ENCODE measurements around the gene NOS1AP.

The NOS1AP gene

DNA sequence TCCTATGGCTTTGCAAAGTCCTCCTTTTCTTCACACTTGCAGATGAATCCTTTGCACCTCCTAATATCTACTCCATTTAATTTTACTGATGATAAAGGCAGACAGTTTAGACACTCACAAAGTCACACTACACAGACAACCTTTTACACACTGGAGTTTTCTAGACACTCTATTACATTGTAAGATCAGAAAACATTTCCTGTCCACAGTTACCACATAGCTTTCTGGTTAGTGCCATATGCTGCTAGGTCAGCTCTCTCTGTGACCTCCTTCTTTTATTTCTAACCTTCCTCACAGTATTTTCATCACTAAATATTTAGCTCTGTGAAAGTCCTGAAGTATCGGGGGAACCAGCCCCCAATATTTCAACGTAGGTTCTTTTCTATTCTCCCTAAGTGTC is 337.3 kb downstream of the NOS1AP start:
- Histone ChIP-seq H3K79me1 (replicated peaks; ENCODE audit: low read length, poor library complexity, severe bottlenecking) (no peaks in the 10 kb centered on the region), H2BK5ac (ENCODE audit: low read depth, low read length, poor library complexity, severe bottlenecking) (no peak overlapping the region), H3K4me3 (ENCODE audit: insufficient read depth in 1 of 2, low read depth in 1 of 2, low read length in 2 of 2) (no peak overlapping the region), H3K27me3 (ENCODE audit: control insufficient read depth in 1 of 2, insufficient read depth in 1 of 2, low read length in 2 of 2) (no peaks in the 10 kb centered on the region), H3K4me2 (ENCODE audit: low read length, poor library complexity, severe bottlenecking) (no peak overlapping the region), H2AFZ (ENCODE audit: low read depth, low read length) (no peak overlapping the region), H3K4ac (ENCODE audit: low read depth in 1 of 2, low read length in 2 of 2) (no peak overlapping the region), H3K36me3 (ENCODE audit: control insufficient read depth in 1 of 2, insufficient read depth in 2 of 2, low read depth in 1 of 2, low read length in 2 of 2) (no peaks in the 10 kb centered on the region), H3K9me3 (ENCODE audit: control insufficient read depth, low read length) (no peaks in the 10 kb centered on the region), H3K23ac (ENCODE audit: low read length in 2 of 2) (no peak overlapping the region), H2AK5ac (ENCODE audit: low read length, severe bottlenecking) (no peak overlapping the region), H4K8ac (ENCODE audit: low read length) (no peak overlapping the region), H2BK120ac (ENCODE audit: low read depth, low read length) (no peak overlapping the region), H3K9ac (ENCODE audit: low read length) (no peak overlapping the region), H2BK15ac (ENCODE audit: low read depth, poor library complexity, severe bottlenecking) (no peak overlapping the region), H3K14ac (ENCODE audit: low read length in 2 of 2) (no peak overlapping the region), H4K91ac (ENCODE audit: low read length) (no peak overlapping the region), H3K18ac (ENCODE audit: low read depth in 1 of 2, low read length in 2 of 2) (no peak overlapping the region), H3K27ac (ENCODE audit: low read length, poor library complexity, severe bottlenecking) (no peak overlapping the region), H2BK12ac (ENCODE audit: low read length in 2 of 2) (no peak overlapping the region), H3K4me1 (ENCODE audit: control insufficient read depth, insufficient read depth, low read depth, low read length) (no peaks in the 10 kb centered on the region)
- 100% methylated on average over 2 of the region's 2 CpGs for WGBS
- no peak for DNase-seq

DNA sequence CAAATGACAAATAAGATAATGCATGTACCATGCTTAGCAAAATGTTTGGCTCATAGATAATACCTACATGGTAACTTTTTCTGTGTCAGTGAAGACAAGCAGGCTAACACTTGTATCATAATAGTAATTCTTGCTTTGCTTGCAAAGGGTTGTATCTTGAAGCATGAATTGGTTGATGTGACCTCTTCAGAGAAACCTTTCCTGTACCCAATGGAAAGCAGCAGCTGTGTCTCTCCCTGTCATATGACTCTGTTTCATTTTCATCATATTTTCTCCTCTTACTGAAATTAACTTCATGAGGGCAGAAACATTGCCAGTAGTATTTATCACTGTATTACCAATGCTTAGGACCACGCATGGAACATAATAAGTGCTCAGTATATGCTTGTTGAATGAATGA is 338.0 kb downstream of the NOS1AP start:
- Histone ChIP-seq H3K4me3 (ENCODE audit: insufficient read depth in 1 of 2, low read depth in 1 of 2, low read length in 2 of 2) (no peak overlapping the region), H2BK120ac (ENCODE audit: low read depth, low read length) (no peak overlapping the region), H3K23ac (ENCODE audit: low read length in 2 of 2) (no peak overlapping the region), H3K27ac (ENCODE audit: low read length, poor library complexity, severe bottlenecking) (no peak overlapping the region), H3K14ac (ENCODE audit: low read length in 2 of 2) (no peak overlapping the region), H3K79me1 (replicated peaks; ENCODE audit: low read length, poor library complexity, severe bottlenecking) (no peaks in the 10 kb centered on the region), H2BK15ac (ENCODE audit: low read depth, poor library complexity, severe bottlenecking) (no peak overlapping the region), H2BK5ac (ENCODE audit: low read depth, low read length, poor library complexity, severe bottlenecking) (no peak overlapping the region), H4K91ac (ENCODE audit: low read length) (no peak overlapping the region), H3K9ac (ENCODE audit: low read length) (no peak overlapping the region), H3K4ac (ENCODE audit: low read depth in 1 of 2, low read length in 2 of 2) (no peak overlapping the region), H4K8ac (ENCODE audit: low read length) (no peak overlapping the region), H2AFZ (ENCODE audit: low read depth, low read length) (no peak overlapping the region), H3K36me3 (ENCODE audit: control insufficient read depth in 1 of 2, insufficient read depth in 2 of 2, low read depth in 1 of 2, low read length in 2 of 2) (no peaks in the 10 kb centered on the region), H2AK5ac (ENCODE audit: low read length, severe bottlenecking) (no peak overlapping the region), H3K4me2 (ENCODE audit: low read length, poor library complexity, severe bottlenecking) (no peak overlapping the region), H3K27me3 (ENCODE audit: control insufficient read depth in 1 of 2, insufficient read depth in 1 of 2, low read length in 2 of 2) (no peaks in the 10 kb centered on the region), H3K9me3 (ENCODE audit: control insufficient read depth, low read length) (no peaks in the 10 kb centered on the region), H3K18ac (ENCODE audit: low read depth in 1 of 2, low read length in 2 of 2) (no peak overlapping the region), H3K4me1 (ENCODE audit: control insufficient read depth, insufficient read depth, low read depth, low read length) (no peaks in the 10 kb centered on the region), H2BK12ac (ENCODE audit: low read length in 2 of 2) (no peak overlapping the region)
- WGBS, result 91% methylated on average over 1 of the region's 1 CpG
- no peak for DNase-seq

DNA sequence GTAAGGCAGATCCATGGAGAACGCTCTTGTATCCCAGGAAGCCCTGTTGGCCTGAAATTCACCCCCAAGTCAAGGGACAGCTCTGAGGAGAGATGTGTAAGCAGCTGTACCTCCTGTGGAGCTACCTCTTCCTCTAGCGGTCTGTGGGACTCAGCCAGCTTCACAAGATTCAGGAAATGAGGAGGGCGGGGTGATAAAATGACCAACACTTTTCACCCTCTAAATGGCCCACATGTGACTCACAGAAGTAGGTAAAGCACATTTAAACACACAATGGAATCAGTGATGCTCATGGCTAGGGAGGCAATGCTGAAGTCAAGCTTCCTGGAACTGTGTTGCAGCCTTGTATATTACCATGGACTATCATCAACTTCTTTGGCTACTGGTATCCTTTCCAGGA is 342.5 kb downstream of the NOS1AP start, which contains the start of gene SH2D1B:
TSS of gene SH2D1B (minus strand) at position 135 of the 400 bp plus-strand sequence. CDS start at position 15, 120 bp downstream.
- no peaks in the 10 kb centered on the region for H3K4me1 ChIP-seq (ENCODE audit: control insufficient read depth, insufficient read depth, low read depth, low read length)
- no peaks in the 10 kb centered on the region for H3K36me3 ChIP-seq (ENCODE audit: control insufficient read depth in 1 of 2, insufficient read depth in 2 of 2, low read depth in 1 of 2, low read length in 2 of 2)
- H3K27ac ChIP-seq (ENCODE audit: low read length, poor library complexity, severe bottlenecking), result no peak within 1 kb of the TSS
- H3K27me3 ChIP-seq (ENCODE audit: control insufficient read depth in 1 of 2, insufficient read depth in 1 of 2, low read length in 2 of 2), result no peaks in the 10 kb centered on the region
- DNase-seq, result no peak
- H2BK12ac ChIP-seq (ENCODE audit: low read length in 2 of 2), result no peak within 1 kb of the TSS
- no peak within 1 kb of the TSS for H3K9ac ChIP-seq (ENCODE audit: low read length)
- H2BK15ac ChIP-seq (ENCODE audit: low read depth, poor library complexity, severe bottlenecking), result no peak within 1 kb of the TSS
- H3K79me1 ChIP-seq (replicated peaks; ENCODE audit: low read length, poor library complexity, severe bottlenecking), result no peaks in the 10 kb centered on the region
- 70% methylated on average over 3 of the region's 3 CpGs for WGBS
- no peak within 1 kb of the TSS for H2BK120ac ChIP-seq (ENCODE audit: low read depth, low read length)
- H3K14ac ChIP-seq (ENCODE audit: low read length in 2 of 2), result no peak within 1 kb of the TSS
- peak within 1 kb of the TSS; percentile 29 for H2AFZ ChIP-seq (ENCODE audit: low read depth, low read length)
- no peak within 1 kb of the TSS for H4K91ac ChIP-seq (ENCODE audit: low read length)
- H3K23ac ChIP-seq (ENCODE audit: low read length in 2 of 2), result no peak within 1 kb of the TSS
- H4K8ac ChIP-seq (ENCODE audit: low read length), result no peak within 1 kb of the TSS
- no peak within 1 kb of the TSS for H2AK5ac ChIP-seq (ENCODE audit: low read length, severe bottlenecking)
- H3K4me3 ChIP-seq (ENCODE audit: insufficient read depth in 1 of 2, low read depth in 1 of 2, low read length in 2 of 2), result no peak within 1 kb of the TSS
- no peak within 1 kb of the TSS for H3K4ac ChIP-seq (ENCODE audit: low read depth in 1 of 2, low read length in 2 of 2)
- H3K18ac ChIP-seq (ENCODE audit: low read depth in 1 of 2, low read length in 2 of 2), result no peak within 1 kb of the TSS
- no peak within 1 kb of the TSS for H3K4me2 ChIP-seq (ENCODE audit: low read length, poor library complexity, severe bottlenecking)
- no peak within 1 kb of the TSS for H2BK5ac ChIP-seq (ENCODE audit: low read depth, low read length, poor library complexity, severe bottlenecking)
- peaks cover 7% of the 10 kb centered on the region for H3K9me3 ChIP-seq (ENCODE audit: control insufficient read depth, low read length)

DNA sequence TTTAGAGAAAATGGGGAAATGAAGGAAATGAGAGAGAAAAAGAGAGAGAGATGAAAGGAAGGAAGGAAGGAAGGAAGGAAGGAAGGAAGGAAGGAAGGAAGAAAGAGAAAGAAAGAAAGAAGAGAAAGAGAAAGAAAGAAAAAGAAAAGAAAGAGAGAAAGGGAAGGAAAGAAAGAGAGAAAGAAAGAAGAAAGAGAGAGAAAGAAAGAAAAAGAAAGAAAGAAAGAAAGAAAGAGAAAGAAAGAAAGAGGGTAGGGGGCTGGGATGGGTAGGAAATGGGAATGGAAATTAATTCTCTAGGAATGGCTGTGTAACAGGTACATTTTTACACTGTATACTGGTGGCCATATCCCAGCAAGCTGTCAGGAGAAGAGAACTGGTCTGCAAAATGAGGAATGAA is 346.7 kb downstream of the NOS1AP start:
- no peak overlapping the region for H2BK120ac ChIP-seq (ENCODE audit: low read depth, low read length)
- H3K79me1 ChIP-seq (replicated peaks; ENCODE audit: low read length, poor library complexity, severe bottlenecking), result no peaks in the 10 kb centered on the region
- H3K27ac ChIP-seq (ENCODE audit: low read length, poor library complexity, severe bottlenecking), result no peak overlapping the region
- no peak overlapping the region for H3K4me3 ChIP-seq (ENCODE audit: insufficient read depth in 1 of 2, low read depth in 1 of 2, low read length in 2 of 2)
- no peak overlapping the region for H3K4me2 ChIP-seq (ENCODE audit: low read length, poor library complexity, severe bottlenecking)
- H3K9me3 ChIP-seq (ENCODE audit: control insufficient read depth, low read length), result peaks cover 7% of the 10 kb centered on the region
- H2BK12ac ChIP-seq (ENCODE audit: low read length in 2 of 2), result no peak overlapping the region
- no peak overlapping the region for H2BK15ac ChIP-seq (ENCODE audit: low read depth, poor library complexity, severe bottlenecking)
- H3K9ac ChIP-seq (ENCODE audit: low read length), result no peak overlapping the region
- H3K27me3 ChIP-seq (ENCODE audit: control insufficient read depth in 1 of 2, insufficient read depth in 1 of 2, low read length in 2 of 2), result no peaks in the 10 kb centered on the region
- H2AFZ ChIP-seq (ENCODE audit: low read depth, low read length), result no peak overlapping the region
- no peak overlapping the region for H4K8ac ChIP-seq (ENCODE audit: low read length)
- no peak overlapping the region for H3K23ac ChIP-seq (ENCODE audit: low read length in 2 of 2)
- H3K4me1 ChIP-seq (ENCODE audit: control insufficient read depth, insufficient read depth, low read depth, low read length), result no peaks in the 10 kb centered on the region
- no peak overlapping the region for H3K14ac ChIP-seq (ENCODE audit: low read length in 2 of 2)
- H2AK5ac ChIP-seq (ENCODE audit: low read length, severe bottlenecking), result no peak overlapping the region
- no peaks in the 10 kb centered on the region for H3K36me3 ChIP-seq (ENCODE audit: control insufficient read depth in 1 of 2, insufficient read depth in 2 of 2, low read depth in 1 of 2, low read length in 2 of 2)
- no peak overlapping the region for H4K91ac ChIP-seq (ENCODE audit: low read length)
- no peak overlapping the region for H2BK5ac ChIP-seq (ENCODE audit: low read depth, low read length, poor library complexity, severe bottlenecking)
- H3K18ac ChIP-seq (ENCODE audit: low read depth in 1 of 2, low read length in 2 of 2), result no peak overlapping the region
- H3K4ac ChIP-seq (ENCODE audit: low read depth in 1 of 2, low read length in 2 of 2), result no peak overlapping the region
- no peak for DNase-seq
